IMR-90 (cell line): ENCODE measurements around the gene AP2B1. TPM values are rescaled to one million over a fixed set of nuclear protein-coding genes. Genes with fewer than 3 reads are reported as not detected.

Experiments
- ATAC-seq: fragments of 200-7000 bp; cut with Tn5 transposase; 2 replicates; pipeline ENCODE4 v1.9.1; 2020; ENCODE audit warnings: low read depth, mild to moderate bottlenecking, moderate library complexity
- BruUV-seq: library from RNA; stranded (reverse); fragments of 400-500 nt; replicated peaks from 2 replicates; lab custom pipeline; 2021; lab: Mats Ljungman, UMichigan
- CTCF ChIA-PET: fragments of 300-600 bp; formaldehyde crosslinking; extraction: SDS; loops from one replicate; lab custom pipeline; 2021; ENCODE audit warnings: antibody characterized with exemption; lab: Yijun Ruan, JAX
- POLR2A ChIA-PET: fragments of 300-600 bp; sonication (Branson Sonifier 250); formaldehyde crosslinking; loops from one replicate; lab custom pipeline; 2022; ENCODE audit warnings: antibody characterized with exemption; ENCODE audit not compliant: unreplicated experiment; lab: Charles Lee
- DNase-seq: peaks from one replicate; pipeline ENCODE4 v3.0.0; 2013
- H2AFZ ChIP-seq: replicated peaks from 2 replicates; pipeline ENCODE3; 2013; ENCODE audit warnings: low read length, mild to moderate bottlenecking; ENCODE audit not compliant: poor library complexity
- H2AK5ac ChIP-seq: 2 replicates; pipeline ENCODE4 v1.6.1; 2013; ENCODE audit warnings: low read depth, low read length, inconsistent platforms
- H2AK9ac ChIP-seq: replicated peaks from 2 replicates; pipeline ENCODE3; 2013; ENCODE audit warnings: mild to moderate bottlenecking, low read depth, low read length, moderate library complexity; ENCODE audit not compliant: poor library complexity
- H2BK120ac ChIP-seq: 2 replicates; pipeline ENCODE4 v1.6.1; 2013; ENCODE audit warnings: low read depth, low read length, inconsistent platforms
- H2BK15ac ChIP-seq: 3 replicates; pipeline ENCODE4 v1.6.1; 2013; ENCODE audit warnings: low read depth, low read length, inconsistent platforms
- H2BK20ac ChIP-seq: 2 replicates; pipeline ENCODE4 v1.6.1; 2013; ENCODE audit warnings: low read depth, mild to moderate bottlenecking, inconsistent platforms, low read length, moderate library complexity
- H2BK5ac ChIP-seq: 2 replicates; pipeline ENCODE4 v1.6.1; 2013; ENCODE audit warnings: mild to moderate bottlenecking, low read depth, low read length, inconsistent platforms; ENCODE audit not compliant: poor library complexity, severe bottlenecking
- H3K14ac ChIP-seq: replicated peaks from 2 replicates; pipeline ENCODE4 v1.6.1; 2013; ENCODE audit warnings: low read depth, low read length, inconsistent platforms
- H3K18ac ChIP-seq: 2 replicates; pipeline ENCODE4 v1.6.1; 2013; ENCODE audit warnings: low read depth, low read length, control low read depth
- H3K23ac ChIP-seq: 2 replicates; pipeline ENCODE4 v1.6.1; 2013; ENCODE audit warnings: low read depth, low read length, inconsistent platforms
- H3K27ac ChIP-seq: 2 replicates; pipeline ENCODE4 v1.5.1; 2013; ENCODE audit warnings: mild to moderate bottlenecking, control low read depth, low read length; ENCODE audit not compliant: insufficient read depth
- H3K27me3 ChIP-seq: 2 replicates; pipeline ENCODE4 v1.6.1; 2013; ENCODE audit warnings: low read length; ENCODE audit not compliant: control insufficient read depth, insufficient read depth
- H3K36me3 ChIP-seq: 2 replicates; pipeline ENCODE4 v1.6.1; 2013; ENCODE audit warnings: low read length, mixed read lengths; ENCODE audit not compliant: control insufficient read depth, insufficient read depth
- H3K4ac ChIP-seq: 2 replicates; pipeline ENCODE4 v1.6.1; 2013; ENCODE audit warnings: low read depth, low read length, inconsistent platforms
- H3K4me1 ChIP-seq: 2 replicates; pipeline ENCODE4 v1.6.1; 2013; ENCODE audit warnings: low read length, mixed read lengths; ENCODE audit not compliant: control insufficient read depth, insufficient read depth
- H3K4me2 ChIP-seq: 2 replicates; pipeline ENCODE4 v1.6.1; 2013; ENCODE audit warnings: low read depth, mild to moderate bottlenecking, control low read depth, low read length, moderate library complexity
- H3K4me3 ChIP-seq: 2 replicates; pipeline ENCODE4 v1.5.1; 2013; ENCODE audit warnings: low read depth, mild to moderate bottlenecking, control low read depth, low read length, moderate library complexity; ENCODE audit not compliant: insufficient read depth
- H3K56ac ChIP-seq: 2 replicates; pipeline ENCODE4 v1.6.1; 2013; ENCODE audit warnings: low read length, inconsistent platforms; ENCODE audit not compliant: insufficient read depth; ENCODE audit errors: extremely low read depth
- H3K79me1 ChIP-seq, 2 experiments: 2 replicates each; pipeline ENCODE4 v1.6.1; 2013; ENCODE audit warnings: low read length in 2 of 2, inconsistent platforms in 1 of 2, low read depth in 1 of 2
- H3K9ac ChIP-seq: 2 replicates; pipeline ENCODE4 v1.6.1; 2013; ENCODE audit warnings: low read depth, low read length, control low read depth
- H3K9me1 ChIP-seq: 2 replicates; pipeline ENCODE4 v1.6.1; 2013; ENCODE audit warnings: low read length, inconsistent platforms; ENCODE audit not compliant: insufficient read depth
- H3K9me3 ChIP-seq: 2 replicates; pipeline ENCODE4 v1.6.1; 2013; ENCODE audit warnings: low read length; ENCODE audit not compliant: control insufficient read depth, insufficient read depth
- H4K20me1 ChIP-seq: 2 replicates; pipeline ENCODE4 v1.6.1; 2013; ENCODE audit warnings: low read length, inconsistent platforms; ENCODE audit not compliant: insufficient read depth
- H4K5ac ChIP-seq: 2 replicates; pipeline ENCODE4 v1.6.1; 2013; ENCODE audit warnings: mild to moderate bottlenecking, low read depth, low read length, control low read depth
- H4K8ac ChIP-seq, 2 experiments: 2 replicates each; pipeline ENCODE4 v1.6.1; 2013; ENCODE audit warnings: low read depth in 2 of 2, low read length in 2 of 2, control low read depth in 1 of 2, inconsistent platforms in 1 of 2
- H4K91ac ChIP-seq: 2 replicates; pipeline ENCODE4 v1.6.1; 2013; ENCODE audit warnings: low read depth, low read length, inconsistent platforms; ENCODE audit not compliant: insufficient read depth
- BHLHE40 ChIP-seq: fragments of 150-350 bp; IDR thresholded peaks from 2 replicates; pipeline ENCODE4 v1.6.1; 2016; ENCODE audit warnings: mild to moderate bottlenecking, low read depth, low read length
- CEBPB ChIP-seq: IDR thresholded peaks from 2 replicates; pipeline ENCODE4 v1.6.1; 2012; ENCODE audit warnings: low read depth, low read length, improper control_type of control experiment
- CHD1 ChIP-seq: IDR thresholded peaks from 2 replicates; pipeline ENCODE4 v1.6.1; 2012; ENCODE audit warnings: low read depth, low read length, improper control_type of control experiment
- ELK1 ChIP-seq: fragments of 150-350 bp; IDR thresholded peaks from 2 replicates; pipeline ENCODE4 v1.6.1; 2016; ENCODE audit warnings: low read depth, mild to moderate bottlenecking, low read length, moderate library complexity, borderline replicate concordance
- FOS ChIP-seq: fragments of 150-350 bp; IDR thresholded peaks from 2 replicates; pipeline ENCODE4 v1.6.1; 2016; ENCODE audit warnings: low read depth, low read length
- MAFK ChIP-seq: IDR thresholded peaks from 2 replicates; pipeline ENCODE4 v1.6.1; 2012; ENCODE audit warnings: low read depth, low read length, improper control_type of control experiment
- MAZ ChIP-seq: IDR thresholded peaks from 2 replicates; pipeline ENCODE4 v1.6.1; 2012; ENCODE audit warnings: low read depth, mild to moderate bottlenecking, low read length, improper control_type of control experiment, moderate library complexity, borderline replicate concordance
- MXI1 ChIP-seq: IDR thresholded peaks from 2 replicates; pipeline ENCODE4 v1.6.1; 2012; ENCODE audit warnings: low read depth, mild to moderate bottlenecking, low read length, moderate library complexity, borderline replicate concordance
- NFE2L2 ChIP-seq: fragments of 150-350 bp; IDR thresholded peaks from 2 replicates; pipeline ENCODE4 v1.6.1; 2016; ENCODE audit warnings: low read depth, mild to moderate bottlenecking, low read length
- POLR2A ChIP-seq: IDR thresholded peaks from 2 replicates; pipeline ENCODE4 v1.6.1; 2012; ENCODE audit warnings: mild to moderate bottlenecking, low read depth, low read length
- RAD21 ChIP-seq: IDR thresholded peaks from 2 replicates; pipeline ENCODE4 v1.6.1; 2012; ENCODE audit warnings: low read length, improper control_type of control experiment
- RCOR1 ChIP-seq: IDR thresholded peaks from 2 replicates; pipeline ENCODE4 v1.6.1; 2012; ENCODE audit warnings: mild to moderate bottlenecking, low read length, improper control_type of control experiment; ENCODE audit not compliant: insufficient replicate concordance
- RFX5 ChIP-seq: IDR thresholded peaks from 2 replicates; pipeline ENCODE4 v1.8.0; 2012; ENCODE audit warnings: low read depth, mild to moderate bottlenecking, low read length, moderate library complexity
- SMC3 ChIP-seq: fragments of 150-350 bp; IDR thresholded peaks from 2 replicates; pipeline ENCODE4 v1.6.1; 2016; ENCODE audit warnings: low read depth, mild to moderate bottlenecking, antibody characterized with exemption, low read length, moderate library complexity
- WGBS, 2 experiments: methylation state at CpG; one replicate each; pipeline versions ENCODE4 v1.1.5 to v1.1.7; 2013; ENCODE audit warnings: missing lambda C conversion rate in 2 of 2; ENCODE audit not compliant: insufficient read length in 1 of 2; ENCODE audit errors: extremely low coverage in 2 of 2; 5-methylcytosine and 5-hydroxymethylcytosine counted together
- dilution Hi-C: fragments of 300-500 bp; cut with HindIII; formaldehyde crosslinking; loops from one replicate; pipeline ENCODE4 v1.14.3; 2018; ENCODE audit warnings: low sequenced_read_pairs; ENCODE audit not compliant: unreplicated experiment
- in situ Hi-C: fragments of 300-500 bp; cut with MboI; formaldehyde crosslinking; loops from 3 replicates; pipeline ENCODE4 v1.14.3; 2019; ENCODE audit warnings: low sequenced_read_pairs, inconsistent platforms, mixed read lengths
- intact Hi-C: fragments of 100-400 bp; cut with micrococcal nuclease; formaldehyde crosslinking; loops from 2 replicates; pipeline ENCODE4 v1.10.0; 2022
- polyA plus RNA-seq, 3 experiments: library from polyadenylated mRNA; depleted of rRNA; stranded (reverse); fragments of >200 nt; gene quantifications; 2 replicates each; pipeline ENCODE4 v1.2.3, GENCODE V29; 2012; ENCODE audit warnings: low replicate concordance in 1 of 3
- total RNA-seq: library from RNA; depleted of rRNA; stranded (reverse); fragments of >200 nt; gene quantifications from 2 replicates; pipeline ENCODE4 v1.2.3, GENCODE V29; 2012
- TF ChIP-seq, protein P1 (sequence below): fragments of 150-350 bp; IDR thresholded peaks from 2 replicates; pipeline ENCODE4 v1.6.1; 2017; ENCODE audit warnings: mild to moderate bottlenecking, antibody characterized with exemption, low read length, low read depth
- TF ChIP-seq, protein P2 (sequence below): conservative IDR thresholded peaks from 2 replicates; pipeline ENCODE4 v1.5.1; 2012; ENCODE audit warnings: mild to moderate bottlenecking, low read depth, low read length, improper control_type of control experiment

The AP2B1 gene
- total and polyA plus RNA-seq, 2 of the 4 experiments (the other 2 are of a cell fraction), result 102 to 125 TPM

GRCh38 chr17:35747540-35748017 is 160.5 kb downstream of the AP2B1 start:
- BruUV-seq, result no TSS peak
- no peak overlapping the region for H3K56ac ChIP-seq
- no peak overlapping the region for H2BK5ac ChIP-seq
- ChIA-PET CTCF (interaction anchor here (0.6 to 1.4 kb wide), 12 partner anchors 17 to 207 kb away, joined by 3 to 11 read pairs (median 3); no protein-coding TSS in a partner anchor), POLR2A (no interaction called here)
- TF ChIP-seq POLR2A, result peak; percentile 49; the same call in 1 of the 2 replicates
- TF ChIP-seq RCOR1, result no peak
- no peak for TF ChIP-seq CEBPB
- TF ChIP-seq CHD1, result no peak
- TF ChIP-seq BHLHE40, result no peak
- TF ChIP-seq RAD21, result peak; percentile 97
- TF ChIP-seq, protein P1, sequence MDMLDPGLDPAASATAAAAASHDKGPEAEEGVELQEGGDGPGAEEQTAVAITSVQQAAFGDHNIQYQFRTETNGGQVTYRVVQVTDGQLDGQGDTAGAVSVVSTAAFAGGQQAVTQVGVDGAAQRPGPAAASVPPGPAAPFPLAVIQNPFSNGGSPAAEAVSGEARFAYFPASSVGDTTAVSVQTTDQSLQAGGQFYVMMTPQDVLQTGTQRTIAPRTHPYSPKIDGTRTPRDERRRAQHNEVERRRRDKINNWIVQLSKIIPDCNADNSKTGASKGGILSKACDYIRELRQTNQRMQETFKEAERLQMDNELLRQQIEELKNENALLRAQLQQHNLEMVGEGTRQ, result no peak
- peak; percentile 88 for TF ChIP-seq SMC3
- TF ChIP-seq MAFK, result peak; percentile 20; the same call in 1 of the 2 replicates
- TF ChIP-seq FOS, result no peak
- no peak for TF ChIP-seq MXI1
- no peak for TF ChIP-seq NFE2L2
- TF ChIP-seq, protein P2, sequence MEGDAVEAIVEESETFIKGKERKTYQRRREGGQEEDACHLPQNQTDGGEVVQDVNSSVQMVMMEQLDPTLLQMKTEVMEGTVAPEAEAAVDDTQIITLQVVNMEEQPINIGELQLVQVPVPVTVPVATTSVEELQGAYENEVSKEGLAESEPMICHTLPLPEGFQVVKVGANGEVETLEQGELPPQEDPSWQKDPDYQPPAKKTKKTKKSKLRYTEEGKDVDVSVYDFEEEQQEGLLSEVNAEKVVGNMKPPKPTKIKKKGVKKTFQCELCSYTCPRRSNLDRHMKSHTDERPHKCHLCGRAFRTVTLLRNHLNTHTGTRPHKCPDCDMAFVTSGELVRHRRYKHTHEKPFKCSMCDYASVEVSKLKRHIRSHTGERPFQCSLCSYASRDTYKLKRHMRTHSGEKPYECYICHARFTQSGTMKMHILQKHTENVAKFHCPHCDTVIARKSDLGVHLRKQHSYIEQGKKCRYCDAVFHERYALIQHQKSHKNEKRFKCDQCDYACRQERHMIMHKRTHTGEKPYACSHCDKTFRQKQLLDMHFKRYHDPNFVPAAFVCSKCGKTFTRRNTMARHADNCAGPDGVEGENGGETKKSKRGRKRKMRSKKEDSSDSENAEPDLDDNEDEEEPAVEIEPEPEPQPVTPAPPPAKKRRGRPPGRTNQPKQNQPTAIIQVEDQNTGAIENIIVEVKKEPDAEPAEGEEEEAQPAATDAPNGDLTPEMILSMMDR, result peak; percentile 92
- TF ChIP-seq ELK1, result no peak
- 0 out of 2 replicates have a peak, but pooled peaks have one; percentile 26 for TF ChIP-seq MAZ
- no peak for TF ChIP-seq RFX5
- no peak overlapping the region for H2AK9ac ChIP-seq
- peaks cover 41% of the 10 kb centered on the region for H3K27me3 ChIP-seq
- no peaks in the 10 kb centered on the region for H3K9me3 ChIP-seq
- H3K4me1 ChIP-seq, result peaks cover 8% of the 10 kb centered on the region; the same call in 1 of the 2 replicates
- H4K91ac ChIP-seq, result no peak overlapping the region
- peak overlapping the region; percentile 0 for H2AFZ ChIP-seq
- H4K8ac ChIP-seq, result no peak overlapping the region
- H3K27ac ChIP-seq, result no peak overlapping the region
- H2AK5ac ChIP-seq, result no peak overlapping the region
- H3K79me1 ChIP-seq, result no peaks in the 10 kb centered on the region
- no peak overlapping the region for H3K18ac ChIP-seq
- no peak overlapping the region for H3K4me3 ChIP-seq
- dilution Hi-C loops, result no loop called here
- H4K20me1 ChIP-seq, result peaks cover 6% of the 10 kb centered on the region
- no peak overlapping the region for H4K5ac ChIP-seq
- no peak overlapping the region for H3K4ac ChIP-seq
- no peak overlapping the region for H3K4me2 ChIP-seq
- DNase-seq (peak; percentile 75), ATAC-seq (peak; percentile 92)
- H3K36me3 ChIP-seq, result no peaks in the 10 kb centered on the region
- no peak overlapping the region for H2BK15ac ChIP-seq
- H3K9me1 ChIP-seq, result peaks cover 2% of the 10 kb centered on the region; the same call in 1 of the 2 replicates
- in situ Hi-C loops, result loop anchor here (25.0 kb wide), 1 partner anchor 385 kb away; the partner anchor contains the start of gene SLFN11
- intact Hi-C loops, result loop anchor here (1.0 to 10.0 kb wide), 6 partner anchors 134 to 575 kb away; partner anchors contain the start of genes SLFN12 and SLFN5
- H3K14ac ChIP-seq, result no peak overlapping the region
- no peak overlapping the region for H3K9ac ChIP-seq
- H2BK120ac ChIP-seq, result no peak overlapping the region
- H3K23ac ChIP-seq, result no peak overlapping the region
- WGBS, 2 experiments, result 0% methylated on average over 4 of the region's 12 CpGs; no CpG with 5 or more reads in 1 of the 2 experiments
- no peak overlapping the region for H2BK20ac ChIP-seq
